GM19193 (cell line): ENCODE results near the gene ODAD4.

ENCODE experiments used
- POLR2A ChIP-seq: IDR thresholded peaks from 4 replicates; pipeline ENCODE4 v1.6.1; 2011; ENCODE audit not compliant: insufficient read depth, insufficient read length; ENCODE audit errors: extremely low read depth

Gene ODAD4

DNA sequence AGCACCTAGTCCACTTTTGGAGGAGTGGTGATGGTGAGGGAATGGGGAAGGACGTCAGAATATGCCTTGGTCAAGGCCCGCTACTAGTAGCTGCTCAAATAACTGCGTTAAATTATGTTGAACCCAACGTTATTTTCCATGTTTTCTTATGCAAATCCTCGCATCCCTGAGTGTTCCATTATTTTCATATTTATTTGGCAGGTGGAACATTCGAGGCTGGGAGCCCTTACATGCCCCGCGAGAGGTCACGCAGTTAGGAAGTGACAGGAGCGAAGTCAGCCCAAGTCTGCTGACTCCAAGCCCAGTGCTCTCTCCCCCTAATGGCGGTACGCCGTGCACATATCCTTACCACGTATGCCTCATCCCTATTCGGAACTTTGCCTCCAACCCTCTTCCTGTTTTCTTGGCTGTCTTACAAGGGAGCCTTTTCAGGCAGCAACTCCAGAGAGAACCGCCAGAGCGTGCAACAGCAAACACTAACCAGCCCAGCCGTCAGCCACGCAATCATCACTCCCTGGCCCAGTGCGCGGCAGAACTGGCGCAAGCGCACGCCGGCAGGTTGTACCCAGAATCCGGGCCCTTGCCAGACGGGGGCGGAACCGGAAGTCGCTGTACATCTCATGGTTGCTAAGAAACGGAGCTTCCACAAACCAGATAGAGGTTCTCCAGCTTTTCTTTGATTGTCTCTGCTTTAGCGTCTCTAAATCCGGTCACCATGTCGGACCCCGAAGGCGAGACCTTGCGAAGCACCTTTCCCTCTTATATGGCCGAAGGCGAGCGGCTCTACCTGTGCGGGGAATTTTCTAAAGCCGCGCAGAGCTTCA lies at the start of gene ODAD4:
TSS of gene ODAD4 (plus strand) at position 609 of the 824 bp plus-strand sequence. CDS start at position 716, 107 bp downstream.
- peak; percentile 93 for TF ChIP-seq POLR2A

DNA sequence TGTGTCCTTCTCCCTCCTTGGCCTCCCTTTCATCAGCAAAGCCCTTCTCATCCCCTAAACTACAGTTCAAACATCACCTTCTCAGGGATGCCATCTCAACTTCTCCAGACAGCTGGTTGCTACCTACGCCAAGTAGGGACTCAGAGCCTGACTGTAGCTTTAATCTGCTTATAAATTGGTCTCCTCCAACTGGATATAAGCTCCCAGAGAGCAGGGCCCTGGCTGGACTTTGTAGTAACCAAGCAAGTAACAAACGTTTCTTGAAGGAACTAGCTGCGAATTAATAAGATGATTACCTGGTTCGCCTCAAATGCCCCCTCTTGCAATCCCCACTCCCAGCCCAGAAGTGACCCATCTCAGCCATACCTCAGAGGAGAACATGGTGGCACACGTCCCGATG lies 47.7 kb upstream of the ODAD4 start:
- no peak for TF ChIP-seq POLR2A

DNA sequence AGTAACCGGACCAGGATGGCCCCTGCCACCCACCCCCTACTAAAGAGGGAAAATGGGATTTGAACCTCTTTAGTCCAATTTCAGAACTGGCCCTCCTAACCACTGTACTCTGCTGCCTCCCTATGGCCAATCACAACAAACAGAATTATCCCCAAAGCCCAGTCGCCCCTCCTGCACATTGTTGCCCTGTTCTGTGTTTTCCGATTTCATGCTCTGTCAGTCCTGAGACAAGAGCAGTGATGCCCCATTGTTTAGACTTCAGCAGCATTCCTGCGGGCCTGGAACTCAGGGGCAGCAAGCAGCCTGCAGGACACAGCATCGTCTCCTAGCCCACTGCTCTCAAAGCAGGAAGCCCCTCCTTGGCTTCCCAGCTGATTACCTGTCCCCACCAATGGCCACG lies 44.7 kb upstream of the ODAD4 start:
- TF ChIP-seq POLR2A: no peak

DNA sequence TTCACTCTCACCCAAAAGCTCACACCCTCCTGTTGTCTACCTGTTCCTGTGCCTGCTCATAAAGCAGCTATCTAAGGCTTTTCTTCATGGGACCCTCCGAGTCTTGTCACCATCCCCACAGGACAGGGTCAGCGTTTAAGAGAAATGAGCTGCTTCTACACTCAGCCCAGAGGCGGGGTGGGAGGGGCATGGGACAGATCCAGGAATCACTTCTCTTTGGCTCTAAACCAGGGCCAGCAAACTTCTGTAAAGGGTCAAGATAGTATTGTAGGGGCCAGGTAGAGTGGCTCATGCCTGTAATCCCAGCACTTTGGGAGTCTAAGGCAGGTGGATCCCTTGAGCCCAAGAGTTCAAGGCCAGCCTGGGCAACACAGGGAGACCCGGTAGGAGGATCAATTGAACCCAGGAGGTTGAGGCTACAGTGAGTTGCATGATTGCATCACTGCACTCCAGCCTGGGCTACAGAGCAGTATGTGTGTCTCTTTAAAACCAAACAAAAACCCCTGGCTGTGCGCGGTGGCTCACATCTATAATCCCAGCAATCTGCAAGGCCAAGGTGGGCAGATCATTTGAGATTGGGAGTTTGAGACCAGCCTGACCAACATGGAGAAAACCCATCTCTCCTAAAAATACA lies 42.0 kb upstream of the ODAD4 start:
- no peak for TF ChIP-seq POLR2A

- TF ChIP-seq POLR2A: no peak
Measured at GRCh38 chr17:41891135-41892020, 39.0 kb upstream of the ODAD4 start.

- no peak for TF ChIP-seq POLR2A
Measured at GRCh38 chr17:41892021-41892376, 38.4 kb upstream of the ODAD4 start.

GRCh38 chr17:41893384-41893783 lies 37.0 kb upstream of the ODAD4 start:
- TF ChIP-seq POLR2A: no peak

DNA sequence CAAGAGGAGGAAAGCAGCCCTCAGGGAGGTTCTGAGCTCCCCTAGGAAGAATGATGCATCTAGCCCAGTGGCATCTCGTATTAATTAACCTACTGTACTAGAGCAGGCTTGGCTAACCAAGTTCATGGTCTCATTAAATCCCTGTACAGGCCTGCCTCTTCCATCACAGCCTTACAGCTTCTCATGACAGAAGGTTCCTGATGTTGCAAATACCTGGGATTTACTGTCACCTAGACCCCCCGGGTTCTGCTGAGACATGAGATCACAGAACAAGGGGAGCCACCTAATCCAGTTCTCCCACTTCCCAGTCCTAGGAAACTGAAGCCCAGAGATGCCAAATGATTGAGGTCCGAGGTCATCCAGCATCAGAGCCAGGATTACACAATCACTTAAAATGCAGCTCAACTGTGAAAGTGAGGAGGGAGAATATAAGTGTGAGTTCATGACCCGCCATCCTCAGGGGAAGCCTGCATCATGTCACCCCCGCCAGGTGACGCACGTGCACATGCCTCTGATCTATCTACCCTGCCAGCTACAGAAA lies 35.6 kb upstream of the ODAD4 start:
- TF ChIP-seq POLR2A: no peak

DNA sequence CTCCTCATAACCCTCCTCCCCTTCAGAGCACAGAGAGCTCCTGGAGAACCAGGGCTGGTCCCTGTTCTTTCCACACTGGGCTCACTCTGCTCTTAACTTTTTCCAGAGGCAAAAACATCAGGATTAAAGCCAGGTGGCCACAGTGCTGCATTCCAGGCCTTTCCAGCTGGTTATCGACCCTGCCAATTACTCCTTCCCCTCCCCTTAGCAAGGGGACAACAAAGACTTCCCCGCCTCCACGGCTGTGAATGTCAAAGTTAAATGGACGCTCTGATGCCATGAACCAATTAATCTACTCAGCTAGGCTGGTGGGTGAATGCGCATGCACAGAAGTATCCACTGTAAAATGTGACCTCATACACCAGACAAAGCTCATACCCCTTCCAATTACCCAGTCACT lies 34.8 kb upstream of the ODAD4 start:
- no peak for TF ChIP-seq POLR2A

GRCh38 chr17:41896726-41897125 lies 33.7 kb upstream of the ODAD4 start:
- TF ChIP-seq POLR2A: no peak

DNA sequence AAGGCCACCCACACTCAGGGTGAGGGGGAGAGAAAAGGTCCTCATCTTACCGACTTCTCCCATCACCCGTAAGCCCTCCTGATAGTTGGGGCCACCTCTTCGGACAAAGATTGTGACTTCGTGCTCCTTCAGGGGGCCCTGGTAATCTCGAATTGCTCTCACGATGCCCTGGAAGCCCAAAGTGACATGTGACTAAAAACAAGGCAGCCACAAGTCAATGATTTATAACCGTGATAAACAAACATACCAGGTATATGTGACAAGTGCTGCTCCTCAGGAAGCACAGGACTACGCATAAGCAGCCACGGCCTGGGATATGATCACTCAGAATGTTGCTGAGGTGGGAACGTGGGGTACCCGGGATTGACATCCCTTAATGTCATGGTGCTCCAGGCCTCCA lies 28.8 kb upstream of the ODAD4 start:
- no peak for TF ChIP-seq POLR2A

- no peak for TF ChIP-seq POLR2A
Measured at GRCh38 chr17:41904242-41904841, 26.1 kb upstream of the ODAD4 start.

- no peak for TF ChIP-seq POLR2A
Measured at GRCh38 chr17:41905172-41905571, 25.2 kb upstream of the ODAD4 start.

DNA sequence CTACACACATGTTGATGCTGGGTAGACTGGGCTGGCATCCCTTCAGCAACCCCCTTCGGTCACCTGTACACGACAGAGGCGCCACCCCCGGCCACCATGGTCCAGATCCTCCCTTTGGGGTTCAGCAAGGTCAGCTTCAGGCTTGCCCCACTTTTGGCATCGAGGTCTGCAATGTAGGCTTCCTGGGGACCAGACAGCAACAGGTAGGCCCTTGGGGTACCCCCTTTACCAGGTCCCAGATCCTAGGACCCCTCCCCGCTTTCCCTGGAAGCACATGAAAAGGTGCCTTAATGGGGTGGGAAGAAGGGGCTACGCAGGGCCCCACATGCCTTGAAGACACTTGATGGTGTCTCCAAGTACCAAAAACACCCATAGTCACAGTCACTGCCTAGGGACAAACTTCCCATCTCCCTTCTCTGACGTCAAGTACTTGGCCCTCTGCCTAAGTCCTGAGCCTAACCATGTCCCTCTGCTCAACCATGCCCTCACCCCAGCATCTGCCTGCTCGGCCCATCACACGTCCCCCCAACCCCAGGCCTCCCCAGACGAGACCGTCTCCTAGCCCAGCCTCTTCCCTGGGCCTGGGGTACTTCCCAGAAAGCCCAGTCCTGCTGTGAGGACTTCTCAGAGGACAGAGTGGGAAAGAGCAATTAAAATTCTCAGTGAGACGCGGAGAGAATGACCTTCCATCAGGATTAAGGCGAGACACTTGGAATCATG lies 23.8 kb upstream of the ODAD4 start:
- no peak for TF ChIP-seq POLR2A
